DOHH2 (cell line): ENCODE measurements around the gene ATP10B.

ENCODE experiments used
- EZH2phosphoT487 ChIP-seq: fragments of 200-600 bp; sonication (generic); IDR thresholded peaks from 2 replicates; pipeline ENCODE4 v1.6.1; 2017; ENCODE audit warnings: borderline replicate concordance, mild to moderate bottlenecking, antibody characterized with exemption, low read length, moderate library complexity, mixed read lengths
- TF ChIP-seq, protein P1 (sequence below): fragments of 200-600 bp; sonication (generic); IDR thresholded peaks from one replicate; pipeline ENCODE4 v1.5.1; 2014; ENCODE audit warnings: antibody characterized with exemption, mild to moderate bottlenecking, low read depth, low read length; ENCODE audit not compliant: poor library complexity, severe bottlenecking

DNA sequence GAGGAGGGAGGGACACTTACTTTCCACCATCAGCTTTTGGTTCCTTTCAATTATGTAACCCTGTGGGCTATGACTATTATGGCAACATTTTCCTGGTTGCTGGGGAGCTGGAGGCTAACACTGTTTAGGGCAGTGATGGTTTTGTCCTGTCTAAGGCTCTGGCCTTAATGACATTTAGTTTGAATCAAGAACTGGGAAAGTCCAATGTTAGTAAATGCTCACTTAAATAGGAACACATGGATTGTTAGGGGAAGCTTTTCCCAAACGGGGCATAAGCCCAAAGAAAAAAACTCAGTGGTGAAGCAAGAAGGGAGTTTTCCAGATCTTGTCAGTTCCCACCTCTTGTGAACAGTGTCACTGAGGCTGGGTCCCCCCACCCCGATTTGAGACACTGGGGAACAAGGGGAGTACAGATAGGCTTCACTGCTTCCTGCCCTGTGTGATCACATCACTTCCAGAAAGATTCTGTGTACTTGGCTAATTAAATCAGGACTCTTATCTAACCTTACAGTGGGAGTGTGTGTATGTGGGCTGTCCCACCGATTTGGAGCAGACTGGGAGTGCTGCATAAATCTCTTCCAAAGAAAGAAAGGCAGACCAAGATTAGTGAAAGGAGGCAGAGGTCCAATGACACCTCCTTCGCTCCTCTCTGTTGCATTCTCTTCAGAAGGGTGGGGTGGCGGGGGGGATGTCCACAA is 223.9 kb downstream of the ATP10B start:
- TF ChIP-seq, protein P1, sequence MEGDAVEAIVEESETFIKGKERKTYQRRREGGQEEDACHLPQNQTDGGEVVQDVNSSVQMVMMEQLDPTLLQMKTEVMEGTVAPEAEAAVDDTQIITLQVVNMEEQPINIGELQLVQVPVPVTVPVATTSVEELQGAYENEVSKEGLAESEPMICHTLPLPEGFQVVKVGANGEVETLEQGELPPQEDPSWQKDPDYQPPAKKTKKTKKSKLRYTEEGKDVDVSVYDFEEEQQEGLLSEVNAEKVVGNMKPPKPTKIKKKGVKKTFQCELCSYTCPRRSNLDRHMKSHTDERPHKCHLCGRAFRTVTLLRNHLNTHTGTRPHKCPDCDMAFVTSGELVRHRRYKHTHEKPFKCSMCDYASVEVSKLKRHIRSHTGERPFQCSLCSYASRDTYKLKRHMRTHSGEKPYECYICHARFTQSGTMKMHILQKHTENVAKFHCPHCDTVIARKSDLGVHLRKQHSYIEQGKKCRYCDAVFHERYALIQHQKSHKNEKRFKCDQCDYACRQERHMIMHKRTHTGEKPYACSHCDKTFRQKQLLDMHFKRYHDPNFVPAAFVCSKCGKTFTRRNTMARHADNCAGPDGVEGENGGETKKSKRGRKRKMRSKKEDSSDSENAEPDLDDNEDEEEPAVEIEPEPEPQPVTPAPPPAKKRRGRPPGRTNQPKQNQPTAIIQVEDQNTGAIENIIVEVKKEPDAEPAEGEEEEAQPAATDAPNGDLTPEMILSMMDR = no peak
- no peak for TF ChIP-seq EZH2phosphoT487
